PC-3 (cell line): ENCODE results near the gene POLR3G.

Experiments
- CTCF ChIP-seq: fragments of 300-600 bp; sonication (generic); conservative IDR thresholded peaks from 2 replicates; pipeline ENCODE4 v1.5.1; 2017; ENCODE audit warnings: antibody characterized with exemption, low read depth, mild to moderate bottlenecking, low read length
- EZH2 ChIP-seq: fragments of 300-600 bp; sonication (generic); IDR thresholded peaks from one replicate; pipeline ENCODE4 v1.6.1; 2017; ENCODE audit warnings: antibody characterized with exemption, mild to moderate bottlenecking, low read length; ENCODE audit not compliant: unreplicated experiment

GRCh38 chr5:90547072-90547536 is 72.4 kb downstream of the POLR3G start:
- TF ChIP-seq CTCF (no peak), EZH2 (no peak)
